NCI-H2227 treated with DMSO at 0.1 percent for 48 hours (cell line): ENCODE measurements around the gene MORN3.

Experiments
- DNase-seq: peaks from one replicate; lab custom pipeline; 2025; lab: John Stamatoyannopoulos, UW

MORN3 gene

GRCh38 chr12:121602766-121603165 lies 66.7 kb downstream of the MORN3 start:
- no peak for DNase-seq

GRCh38 chr12:121600702-121601336 lies 68.6 kb downstream of the MORN3 start:
- DNase-seq: no peak
